ENCODE data around the gene SBF2.
"Not testable (repeated sequence)": the region's sequence is repeated elsewhere in the genome, so short reads cannot be mapped to it uniquely, and the experiment has no call there.

SBF2 gene

GRCh38 chr11:10243896-10244575 is 50.0 kb downstream of the SBF2 start:
- TF ChIP-seq POLR2AphosphoS5 (IDR thresholded peaks at IDR 0.05; ENCODE audit: low read depth, low read length) (no peak), POLR2A (IDR thresholded peaks at IDR 0.05; ENCODE audit: low read depth, low read length) (no peak), TAF1 (IDR thresholded peaks at IDR 0.05; ENCODE audit: borderline replicate concordance, low read depth, low read length) (no peak)
- DNase-seq (ENCODE audit: insufficient read length) = no peak
- peak; percentile 90 for FAIRE-seq

- DNase-seq (ENCODE audit: insufficient read length) (no peak), FAIRE-seq (no peak)
- TF ChIP-seq TAF1 (IDR thresholded peaks at IDR 0.05; ENCODE audit: borderline replicate concordance, low read depth, low read length) (no peak), POLR2A (IDR thresholded peaks at IDR 0.05; ENCODE audit: low read depth, low read length) (no peak), POLR2AphosphoS5 (IDR thresholded peaks at IDR 0.05; ENCODE audit: low read depth, low read length) (no peak)
These were observed 57.2 kb downstream of the SBF2 start for GRCh38 chr11:10236840-10237239.

GRCh38 chr11:10233581-10233980 is 60.4 kb downstream of the SBF2 start:
- FAIRE-seq (no peak), DNase-seq (ENCODE audit: insufficient read length) (no peak)
- TF ChIP-seq POLR2AphosphoS5 (IDR thresholded peaks at IDR 0.05; ENCODE audit: low read depth, low read length) = no peak
- no peak for TF ChIP-seq TAF1 (IDR thresholded peaks at IDR 0.05; ENCODE audit: borderline replicate concordance, low read depth, low read length)
- no peak for TF ChIP-seq POLR2A (IDR thresholded peaks at IDR 0.05; ENCODE audit: low read depth, low read length)

DNA sequence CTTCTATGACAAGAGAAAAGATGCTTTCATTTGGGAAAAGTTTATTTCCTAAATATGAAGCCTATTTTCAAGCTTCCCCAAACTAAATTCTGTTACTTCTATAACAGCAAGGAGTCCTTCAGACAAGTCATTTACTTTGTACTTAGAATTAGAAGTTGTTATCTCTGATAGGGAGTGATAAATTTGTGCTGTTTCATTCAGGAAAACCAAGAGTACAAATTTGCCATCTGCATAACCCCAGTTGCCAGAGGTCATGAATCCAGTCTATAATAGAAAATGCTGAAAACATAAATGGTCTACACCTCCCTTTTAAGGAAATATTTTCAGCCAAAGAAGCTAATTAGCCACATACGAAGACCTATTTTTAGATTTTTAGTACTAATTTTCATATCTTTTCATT is 61.3 kb downstream of the SBF2 start:
- FAIRE-seq (no peak), DNase-seq (ENCODE audit: insufficient read length) (no peak)
- TF ChIP-seq TAF1 (IDR thresholded peaks at IDR 0.05; ENCODE audit: borderline replicate concordance, low read depth, low read length) = no peak
- no peak for TF ChIP-seq POLR2A (IDR thresholded peaks at IDR 0.05; ENCODE audit: low read depth, low read length)
- TF ChIP-seq POLR2AphosphoS5 (IDR thresholded peaks at IDR 0.05; ENCODE audit: low read depth, low read length) = no peak

- FAIRE-seq; DNase-seq (ENCODE audit: insufficient read length): not testable (repeated sequence)
These were observed 62.2 kb downstream of the SBF2 start for GRCh38 chr11:10231803-10232202.

- no peak for DNase-seq (ENCODE audit: insufficient read length)
- no peak for TF ChIP-seq POLR2AphosphoS5 (IDR thresholded peaks at IDR 0.05; ENCODE audit: low read depth, low read length)
- no peak for TF ChIP-seq POLR2A (IDR thresholded peaks at IDR 0.05; ENCODE audit: low read depth, low read length)
- TF ChIP-seq TAF1 (IDR thresholded peaks at IDR 0.05; ENCODE audit: borderline replicate concordance, low read depth, low read length) = no peak
- FAIRE-seq = no peak
These were observed 68.5 kb downstream of the SBF2 start for GRCh38 chr11:10225553-10225952.

DNA sequence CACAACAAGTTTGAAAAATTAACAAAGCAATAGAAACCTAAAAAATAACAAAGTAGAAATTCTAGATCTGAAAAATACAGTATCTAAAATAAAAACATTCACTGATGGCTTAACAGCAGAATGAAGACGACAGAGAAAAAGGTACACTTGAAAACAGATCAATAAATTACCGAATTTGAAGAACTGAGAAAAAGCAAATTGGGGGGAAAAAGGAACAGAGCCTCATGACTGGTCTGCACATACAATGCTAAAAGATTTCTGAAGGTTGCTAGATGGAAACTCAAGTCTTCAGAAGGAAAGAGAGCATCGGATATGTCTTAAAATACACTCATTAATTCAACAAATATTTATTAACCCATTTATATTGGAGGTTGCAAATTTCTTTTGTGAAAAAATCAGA is 71.6 kb downstream of the SBF2 start:
- DNase-seq (ENCODE audit: insufficient read length) (no peak), FAIRE-seq (no peak)
- TF ChIP-seq POLR2A (IDR thresholded peaks at IDR 0.05; ENCODE audit: low read depth, low read length) = no peak
- no peak for TF ChIP-seq TAF1 (IDR thresholded peaks at IDR 0.05; ENCODE audit: borderline replicate concordance, low read depth, low read length)
- TF ChIP-seq POLR2AphosphoS5 (IDR thresholded peaks at IDR 0.05; ENCODE audit: low read depth, low read length) = no peak

GRCh38 chr11:10221342-10221741 is 72.7 kb downstream of the SBF2 start:
- DNase-seq (ENCODE audit: insufficient read length) = no peak
- FAIRE-seq = peak; percentile 30

DNA sequence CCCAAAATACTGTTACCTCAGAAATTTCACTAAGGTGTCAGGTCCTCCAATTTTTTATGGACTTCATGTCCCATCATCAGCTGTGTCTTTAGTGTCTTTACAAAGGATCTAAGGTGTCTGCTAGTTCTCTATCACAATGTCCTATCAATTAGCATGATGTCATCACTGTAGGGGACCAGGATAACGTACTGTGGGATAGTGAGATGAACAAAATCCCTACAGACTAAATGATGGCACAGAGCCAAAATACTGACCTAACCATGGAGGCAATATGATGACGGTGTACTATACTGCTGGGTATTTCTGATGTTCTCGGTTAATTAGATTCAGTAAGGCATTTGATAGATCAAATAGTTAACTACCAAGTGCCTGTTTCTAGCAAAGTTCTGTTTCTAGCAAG is 82.5 kb downstream of the SBF2 start:
- no peak for DNase-seq (ENCODE audit: insufficient read length)
- FAIRE-seq = peak; percentile 48
- TF ChIP-seq POLR2AphosphoS5 (IDR thresholded peaks at IDR 0.05; ENCODE audit: low read depth, low read length) = no peak
- TF ChIP-seq POLR2A (IDR thresholded peaks at IDR 0.05; ENCODE audit: low read depth, low read length) = no peak
- TF ChIP-seq TAF1 (IDR thresholded peaks at IDR 0.05; ENCODE audit: borderline replicate concordance, low read depth, low read length) = no peak

More at GRCh38 chr11:10221342-10221741, 72.7 kb downstream of the SBF2 start:
- TF ChIP-seq POLR2AphosphoS5 (IDR thresholded peaks at IDR 0.05; ENCODE audit: low read depth, low read length) = no peak
- no peak for TF ChIP-seq POLR2A (IDR thresholded peaks at IDR 0.05; ENCODE audit: low read depth, low read length)
- TF ChIP-seq TAF1 (IDR thresholded peaks at IDR 0.05; ENCODE audit: borderline replicate concordance, low read depth, low read length) = no peak

GRCh38 chr11:10209326-10209725 is 84.7 kb downstream of the SBF2 start:
- DNase-seq (ENCODE audit: insufficient read length) (no peak), FAIRE-seq (no peak)
- TF ChIP-seq POLR2AphosphoS5 (IDR thresholded peaks at IDR 0.05; ENCODE audit: low read depth, low read length) = no peak
- TF ChIP-seq TAF1 (IDR thresholded peaks at IDR 0.05; ENCODE audit: borderline replicate concordance, low read depth, low read length) = no peak
- no peak for TF ChIP-seq POLR2A (IDR thresholded peaks at IDR 0.05; ENCODE audit: low read depth, low read length)

DNA sequence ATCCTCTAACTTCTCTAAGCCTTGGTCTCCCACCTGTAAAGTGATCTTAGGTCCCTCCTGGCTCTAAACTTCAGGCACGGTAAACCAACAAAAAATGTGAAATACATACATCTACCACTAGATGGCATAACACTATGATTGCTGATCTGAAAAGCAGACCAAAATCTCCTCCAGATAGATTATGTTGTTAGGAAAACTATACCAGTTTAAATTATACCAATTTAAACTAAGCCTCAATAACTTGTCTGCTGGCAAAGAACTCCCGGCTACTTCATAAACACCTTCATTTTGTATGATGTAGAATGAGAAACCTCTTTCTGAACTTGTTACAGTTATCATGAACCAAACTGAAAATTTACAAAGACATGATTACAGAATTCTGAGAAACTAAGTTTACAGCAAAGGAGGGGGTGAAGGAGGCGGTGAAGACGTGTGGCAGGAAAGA is 85.9 kb downstream of the SBF2 start:
- TF ChIP-seq POLR2AphosphoS5 (IDR thresholded peaks at IDR 0.05; ENCODE audit: low read depth, low read length) (no peak), POLR2A (IDR thresholded peaks at IDR 0.05; ENCODE audit: low read depth, low read length) (no peak), TAF1 (IDR thresholded peaks at IDR 0.05; ENCODE audit: borderline replicate concordance, low read depth, low read length) (no peak)
- FAIRE-seq (peak; percentile 96), DNase-seq (ENCODE audit: insufficient read length) (peak; percentile 7)

DNA sequence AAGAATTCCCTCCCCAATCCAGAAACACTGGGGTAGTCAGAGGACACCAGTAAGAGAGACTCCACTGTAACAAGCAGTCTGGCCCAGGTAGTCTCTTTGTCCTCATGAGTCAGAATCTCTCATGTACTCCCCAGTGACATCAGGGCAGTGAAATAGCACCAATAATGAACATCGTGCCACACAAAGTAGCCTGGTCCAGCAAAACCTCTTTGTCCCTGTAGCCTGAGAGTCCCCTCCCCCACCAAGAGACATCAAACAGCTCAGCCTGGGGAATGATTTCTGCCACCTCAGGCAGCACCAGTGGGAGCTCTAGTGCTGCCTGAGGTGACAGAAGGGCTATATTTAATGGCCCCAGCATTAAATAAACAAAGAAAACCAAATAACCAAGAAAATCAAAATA is 88.1 kb downstream of the SBF2 start:
- TF ChIP-seq POLR2AphosphoS5 (IDR thresholded peaks at IDR 0.05; ENCODE audit: low read depth, low read length) = no peak
- no peak for TF ChIP-seq TAF1 (IDR thresholded peaks at IDR 0.05; ENCODE audit: borderline replicate concordance, low read depth, low read length)
- no peak for TF ChIP-seq POLR2A (IDR thresholded peaks at IDR 0.05; ENCODE audit: low read depth, low read length)
- no peak for DNase-seq (ENCODE audit: insufficient read length)
- FAIRE-seq = no peak

All from GM12892 (cell line).